Psoas muscle (tissue), 8 donors: Measurements from ENCODE around the gene TARM1. TPM values are rescaled to one million over a fixed set of nuclear protein-coding genes. Genes with fewer than 3 reads are reported as not detected.

Experiments used
- ATAC-seq, 4 donors: fragments of 200-7000 bp; cut with Tn5 transposase; one replicate each; pipeline ENCODE4 v1.9.1; 2020; ENCODE audit warnings: moderate library complexity in 3 of 4, mild to moderate bottlenecking in 2 of 4
- DNase-seq, 2 donors: peaks; one replicate each; pipeline ENCODE4 v3.0.0-alpha.2; 2020
- H3K27ac ChIP-seq: fragments of 200-600 bp; one replicate; pipeline ENCODE4 v1.8.0; 2022
- H3K27me3 ChIP-seq, 3 donors: fragments of 200-600 bp in 1 of 3; one replicate each; pipeline versions ENCODE4 v1.6.1 to v1.8.0; 2013 to 2022; ENCODE audit warnings: low read length in 2 of 3, mild to moderate bottlenecking in 2 of 3, moderate library complexity in 1 of 3; ENCODE audit not compliant: insufficient read depth in 3 of 3
- H3K36me3 ChIP-seq, 2 donors: fragments of 200-600 bp in 1 of 2; one replicate each; pipeline versions ENCODE4 v1.6.1 to v1.8.0; 2013 to 2022; ENCODE audit warnings: low read depth in 1 of 2, mild to moderate bottlenecking in 1 of 2, moderate library complexity in 1 of 2; ENCODE audit not compliant: insufficient read depth in 1 of 2
- H3K4me1 ChIP-seq: fragments of 200-600 bp; one replicate; pipeline ENCODE4 v1.8.0; 2022
- H3K4me3 ChIP-seq: fragments of 200-600 bp; one replicate; pipeline ENCODE4 v1.8.0; 2022; ENCODE audit warnings: mild to moderate bottlenecking
- H3K9me3 ChIP-seq: fragments of 200-600 bp; one replicate; pipeline ENCODE4 v1.8.0; 2022
- CTCF ChIP-seq: fragments of 200-600 bp; IDR thresholded peaks from one replicate; pipeline ENCODE4 v1.8.0; 2022; ENCODE audit warnings: antibody characterized with exemption
- WGBS, 3 donors: extraction: QIAGEN DNeasy Blood & Tissue Kit; methylation state at CpG; one replicate each; pipeline versions ENCODE4 v1.1.6 to v1.1.7; 2013; 5-methylcytosine and 5-hydroxymethylcytosine counted together
- intact Hi-C, 2 donors: fragments of 100-400 bp; cut with DNase I; formaldehyde crosslinking; loops; one replicate each; pipeline versions ENCODE4 v1.11.0 to v1.14.2; 2022
- polyA plus RNA-seq, 3 donors: library from polyadenylated mRNA; stranded (reverse); fragments of 200-250 nt; gene quantifications; one replicate each; pipeline ENCODE4 v1.2.3, GENCODE V29; 2013
- total RNA-seq, 4 donors: library from RNA; stranded (reverse); fragmentation: NEBNext Ultra II Directional in 2 of 4; extraction: Animal tissue kit (Norgen Biotek cat#: 25700) in 2 of 4; gene quantifications; one replicate each; pipeline versions ENCODE4 v1.2.1 to v1.2.4, GENCODE V29; 2021 to 2023
- donor health status: healthy with polysubstance abuse.
- donor health status: DM: no; HTN: no; CAD: no; lungs with moderate emphysema.
- donor health status: Bipolar disorder and iron deficiency.
- donor health status: healthy.
- donor health status: DM: yes; HTN: yes; CAD: no.
- donor health status: DM: no; HTN: no; CAD: no.
- donor health status: DM: no; HTN: no; CAD: no.
- donor health status: DM: yes; HTN: yes; CAD: no.

TARM1 gene
- total and polyA plus RNA-seq, 7 donors, result not detected

GRCh38 chr19:54095136-54095858 is 14.1 kb upstream of the TARM1 start:
- peak in 1 of 4 donors; percentile 13 for ATAC-seq
- intact Hi-C loops, result no loop called here
- no peak overlapping the region for H3K27ac ChIP-seq
- peaks cover 0 to 40% (median 15%) of the 10 kb centered on the region in 3 donors for H3K27me3 ChIP-seq
- no peak for DNase-seq
- no peaks in the 10 kb centered on the region for H3K36me3 ChIP-seq
- WGBS, 3 donors, result 66 to 69% (median 67%) methylated on average over 22 of the region's 22 CpGs
- no peaks in the 10 kb centered on the region for H3K4me1 ChIP-seq
- TF ChIP-seq CTCF, result no peak
- peak overlapping the region; percentile 53 for H3K4me3 ChIP-seq
- no peaks in the 10 kb centered on the region for H3K9me3 ChIP-seq

- Histone ChIP-seq H3K36me3 (no peaks in the 10 kb centered on the region), H3K4me1 (no peaks in the 10 kb centered on the region), H3K27me3 (peaks cover 0 to 40% (median 15%) of the 10 kb centered on the region in 3 donors), H3K27ac (no peak overlapping the region), H3K4me3 (no peak overlapping the region), H3K9me3 (no peaks in the 10 kb centered on the region)
- TF ChIP-seq CTCF, result no peak
- intact Hi-C loops, result no loop called here
- 80 to 87% (median 81%) methylated on average over 17 of the region's 17 CpGs for WGBS, 3 donors
- DNase-seq (no peak), ATAC-seq (no peak)
These were observed 13.3 kb upstream of the TARM1 start for GRCh38 chr19:54094426-54095000.

GRCh38 chr19:54084410-54084809 is 3.2 kb upstream of the TARM1 start:
- Histone ChIP-seq H3K36me3 (no peaks in the 10 kb centered on the region), H3K9me3 (peaks cover 8% of the 10 kb centered on the region), H3K4me1 (no peaks in the 10 kb centered on the region), H3K27me3 (no peaks in the 10 kb centered on the region), H3K27ac (no peak overlapping the region), H3K4me3 (no peak overlapping the region)
- ATAC-seq (no peak), DNase-seq (no peak)
- TF ChIP-seq CTCF, result no peak
- intact Hi-C loops, result no loop called here
- 77 to 79% (median 79%) methylated on average over 3 of the region's 3 CpGs for WGBS, 3 donors

GRCh38 chr19:54077334-54077733 is 3.8 kb downstream of the TARM1 start:
- Histone ChIP-seq H3K27ac (no peak overlapping the region), H3K9me3 (peaks cover 8% of the 10 kb centered on the region), H3K4me1 (no peaks in the 10 kb centered on the region), H3K36me3 (no peaks in the 10 kb centered on the region), H3K27me3 (no peaks in the 10 kb centered on the region), H3K4me3 (no peak overlapping the region)
- WGBS, 3 donors, result 72 to 78% (median 75%) methylated on average over 5 of the region's 5 CpGs
- intact Hi-C loops, result no loop called here
- ATAC-seq, result no peak
- DNase-seq, result no peak
- no peak for TF ChIP-seq CTCF
